Uterus (tissue), 4 donors: Measurements from ENCODE around the gene RIPOR3. TPM values are rescaled to one million over a fixed set of nuclear protein-coding genes. Genes with fewer than 3 reads are reported as not detected.

Source experiments
- DNase-seq, 2 donors: peaks; one replicate each; pipeline ENCODE4 v3.0.0-alpha.2; 2019 to 2020
- H3K27ac ChIP-seq, 2 donors: fragments of 200-600 bp; sonication (generic); 1 replicate in 1 of 2; 2 replicates in 1 of 2; pipeline ENCODE4 v1.5.1; 2016 to 2018
- H3K27me3 ChIP-seq, 2 donors: fragments of 200-600 bp; sonication (generic); one replicate each; pipeline ENCODE4 v1.5.1; 2018 to 2019; ENCODE audit warnings: control low read depth in 1 of 2
- H3K36me3 ChIP-seq, 2 donors: fragments of 200-600 bp; sonication (generic); one replicate each; pipeline ENCODE4 v1.5.1; 2019; ENCODE audit warnings: control low read depth in 1 of 2
- H3K4me1 ChIP-seq, 2 donors: fragments of 200-600 bp; sonication (generic); one replicate each; pipeline ENCODE4 v1.5.1; 2018 to 2019; ENCODE audit warnings: control low read depth in 1 of 2
- H3K4me3 ChIP-seq, 2 donors: fragments of 200-600 bp; sonication (generic); 1 replicate in 1 of 2; 2 replicates in 1 of 2; pipeline ENCODE4 v1.5.1; 2018 to 2019; ENCODE audit warnings: mild to moderate bottlenecking in 1 of 2
- H3K9me3 ChIP-seq, 2 donors: fragments of 200-600 bp; sonication (generic); one replicate each; pipeline ENCODE4 v1.5.1; 2019; ENCODE audit warnings: control low read depth in 1 of 2
- CTCF ChIP-seq, 4 experiments: fragments of 200-600 bp in 2 of 4; fragments of 450-650 bp in 2 of 4; sonication (generic) in 2 of 4; IDR thresholded peaks; one replicate each; pipeline ENCODE4 v1.5.1; 2016 to 2019; ENCODE audit warnings: antibody characterized with exemption in 4 of 4, mild to moderate bottlenecking in 2 of 4, moderate library complexity in 1 of 4
- POLR2A ChIP-seq, 2 donors: fragments of 450-650 bp; IDR thresholded peaks; one replicate each; pipeline ENCODE4 v1.6.1; 2016; ENCODE audit warnings: antibody characterized with exemption in 2 of 2, mild to moderate bottlenecking in 1 of 2, moderate library complexity in 1 of 2
- intact Hi-C: fragments of 100-400 bp; cut with DNase I; formaldehyde crosslinking; loops from one replicate; pipeline ENCODE4 v1.15.1; 2023; ENCODE audit warnings: low total_unique reads
- total RNA-seq, 4 donors: library from RNA; depleted of rRNA in 3 of 4; stranded (reverse); fragments of >200 nt in 3 of 4; gene quantifications; one replicate each; pipeline versions ENCODE4 v1.1.0 to v1.2.4, GENCODE V29; 2014 to 2023
- donor health status: DM: yes; HTN: yes; CAD: no.

Gene RIPOR3
- total RNA-seq, 4 donors from 2014 or later, result 9.1 to 85.4 (median 17.8) TPM

- Histone ChIP-seq H3K4me1 (peaks cover 15 to 17% of the 10 kb centered on the region in 2 donors), H3K4me3 (no peak overlapping the region), H3K27ac (peak overlapping the region; percentile 86 to 93), H3K27me3 (no peaks in the 10 kb centered on the region), H3K36me3 (no peaks in the 10 kb centered on the region), H3K9me3 (no peaks in the 10 kb centered on the region)
- no peak for DNase-seq
- intact Hi-C loops, result no loop called here
- TF ChIP-seq POLR2A (IDR thresholded peaks at IDR 0.05) (no peak), CTCF (IDR thresholded peaks at IDR 0.05) (no peak)
These were observed 32.3 kb upstream of the RIPOR3 start for GRCh38 chr20:50723672-50724071.

GRCh38 chr20:50722424-50723155 lies 31.2 kb upstream of the RIPOR3 start:
- H3K4me1 ChIP-seq, result peaks cover 15 to 17% of the 10 kb centered on the region in 2 donors
- no peaks in the 10 kb centered on the region for H3K9me3 ChIP-seq
- peak overlapping the region; percentile 74 to 86 for H3K27ac ChIP-seq
- no peak overlapping the region for H3K4me3 ChIP-seq
- intact Hi-C loops, result no loop called here
- no peak for TF ChIP-seq POLR2A (IDR thresholded peaks at IDR 0.05)
- no peak for TF ChIP-seq CTCF (IDR thresholded peaks at IDR 0.05)
- H3K36me3 ChIP-seq, result no peaks in the 10 kb centered on the region
- no peaks in the 10 kb centered on the region for H3K27me3 ChIP-seq
- no peak for DNase-seq

- peak; percentile 63 to 64 for DNase-seq
- Histone ChIP-seq H3K9me3 (no peaks in the 10 kb centered on the region), H3K27me3 (no peaks in the 10 kb centered on the region), H3K4me3 (no peak overlapping the region), H3K27ac (peak overlapping the region; percentile 74 to 86), H3K4me1 (peaks cover 15 to 17% of the 10 kb centered on the region in 2 donors), H3K36me3 (no peaks in the 10 kb centered on the region)
- TF ChIP-seq POLR2A (IDR thresholded peaks at IDR 0.05) (no peak), CTCF (IDR thresholded peaks at IDR 0.05) (no peak)
- intact Hi-C loops, result no loop called here
These were observed 30.5 kb upstream of the RIPOR3 start for GRCh38 chr20:50721881-50722281.

GRCh38 chr20:50720582-50720981 lies 29.2 kb upstream of the RIPOR3 start:
- no peak overlapping the region for H3K4me3 ChIP-seq
- TF ChIP-seq CTCF (IDR thresholded peaks at IDR 0.05) (no peak), POLR2A (IDR thresholded peaks at IDR 0.05) (no peak)
- H3K9me3 ChIP-seq, result no peaks in the 10 kb centered on the region
- no peaks in the 10 kb centered on the region for H3K36me3 ChIP-seq
- H3K27ac ChIP-seq, result peak overlapping the region in 1 of 2 donors; percentile 74
- DNase-seq, result no peak
- no peaks in the 10 kb centered on the region for H3K27me3 ChIP-seq
- intact Hi-C loops, result no loop called here
- peaks cover 10 to 11% of the 10 kb centered on the region in 2 donors for H3K4me1 ChIP-seq

GRCh38 chr20:50720026-50720425 lies 28.7 kb upstream of the RIPOR3 start:
- no peaks in the 10 kb centered on the region for H3K36me3 ChIP-seq
- H3K4me3 ChIP-seq, result no peak overlapping the region
- intact Hi-C loops, result no loop called here
- peaks cover 6 to 10% of the 10 kb centered on the region in 2 donors for H3K4me1 ChIP-seq
- no peak for TF ChIP-seq CTCF (IDR thresholded peaks at IDR 0.05)
- no peak for TF ChIP-seq POLR2A (IDR thresholded peaks at IDR 0.05)
- no peaks in the 10 kb centered on the region for H3K27me3 ChIP-seq
- no peak for DNase-seq
- peak overlapping the region in 1 of 2 donors; percentile 30 for H3K27ac ChIP-seq
- H3K9me3 ChIP-seq, result no peaks in the 10 kb centered on the region
